K562 (cell line): ENCODE measurements around the gene RSPH1. TPM values are rescaled to one million over a fixed set of nuclear protein-coding genes. Genes with fewer than 3 reads are reported as not detected.

Source experiments
- ARNT ChIP-seq, 2 experiments: fragments of 450-650 bp; IDR thresholded peaks; 2 replicates each; pipeline ENCODE4 v1.6.1; 2016; ENCODE audit warnings: mild to moderate bottlenecking in 1 of 2
- EP400 ChIP-seq: fragments of 450-650 bp; IDR thresholded peaks from 2 replicates; pipeline ENCODE4 v1.6.1; 2017; ENCODE audit warnings: antibody characterized with exemption, mild to moderate bottlenecking, moderate library complexity
- L3MBTL2 ChIP-seq: fragments of 450-650 bp; IDR thresholded peaks from 2 replicates; pipeline ENCODE4 v1.6.1; 2016; ENCODE audit warnings: mild to moderate bottlenecking, moderate library complexity
- MITF ChIP-seq: IDR thresholded peaks from 2 replicates; pipeline ENCODE4 v1.6.1; 2014; ENCODE audit warnings: antibody characterized with exemption
- POLR2H ChIP-seq: IDR thresholded peaks from 2 replicates; pipeline ENCODE4 v1.6.1; 2016; ENCODE audit warnings: missing genetic modification characterization, low read depth, mild to moderate bottlenecking, control low read depth, missing compliant biosample characterization, moderate library complexity
- ZNF318 ChIP-seq, 2 experiments: fragments of 450-650 bp; IDR thresholded peaks; 2 replicates each; pipeline ENCODE4 v1.6.1; 2016; ENCODE audit warnings: mild to moderate bottlenecking in 2 of 2, borderline replicate concordance in 1 of 2, low read depth in 1 of 2, moderate library complexity in 1 of 2
- polyA plus RNA-seq, 8 experiments: library from polyadenylated mRNA; depleted of rRNA in 4 of 8; stranded (reverse) in 5 of 8; unstranded in 3 of 8; fragments of >200 nt; fragmentation: Nextera tagmentation in 2 of 8; fragmentation: Illumina TruSeq in 1 of 8; extraction: Ambion mirVana in 2 of 8; extraction: Trizol in 1 of 8; gene quantifications; 2 replicates each; pipeline versions ENCODE4 v1.2.1 to v1.2.3, GENCODE V29; 2011 to 2014; ENCODE audit warnings: inconsistent platforms in 1 of 8, missing spikeins in 1 of 8
- total RNA-seq, 7 experiments: library from RNA; depleted of rRNA in 6 of 7; stranded (reverse); fragments of >200 nt in 6 of 7; fragmentation: Illumina TruSeq in 2 of 7; extraction: Trizol in 2 of 7; gene quantifications; 2 replicates each; pipeline versions ENCODE4 v1.2.1 to v1.2.3, GENCODE V29; 2011 to 2021; ENCODE audit warnings: low replicate concordance in 1 of 7
- TF ChIP-seq, protein P1 (sequence below), 2 experiments: fragments of 450-650 bp; formaldehyde crosslinking in 1 of 2; IDR thresholded peaks; 2 replicates each; pipeline versions ENCODE4 v1.4.0 to v1.6.1; 2014 to 2020; ENCODE audit warnings: mild to moderate bottlenecking in 2 of 2, borderline replicate concordance in 1 of 2, low read depth in 1 of 2

Gene RSPH1
- total and polyA plus RNA-seq, 9 of the 15 experiments (the other 6 are each of a cell fraction or from before 2014, with no cell fraction given): 0.17 TPM; not detected in 8

DNA sequence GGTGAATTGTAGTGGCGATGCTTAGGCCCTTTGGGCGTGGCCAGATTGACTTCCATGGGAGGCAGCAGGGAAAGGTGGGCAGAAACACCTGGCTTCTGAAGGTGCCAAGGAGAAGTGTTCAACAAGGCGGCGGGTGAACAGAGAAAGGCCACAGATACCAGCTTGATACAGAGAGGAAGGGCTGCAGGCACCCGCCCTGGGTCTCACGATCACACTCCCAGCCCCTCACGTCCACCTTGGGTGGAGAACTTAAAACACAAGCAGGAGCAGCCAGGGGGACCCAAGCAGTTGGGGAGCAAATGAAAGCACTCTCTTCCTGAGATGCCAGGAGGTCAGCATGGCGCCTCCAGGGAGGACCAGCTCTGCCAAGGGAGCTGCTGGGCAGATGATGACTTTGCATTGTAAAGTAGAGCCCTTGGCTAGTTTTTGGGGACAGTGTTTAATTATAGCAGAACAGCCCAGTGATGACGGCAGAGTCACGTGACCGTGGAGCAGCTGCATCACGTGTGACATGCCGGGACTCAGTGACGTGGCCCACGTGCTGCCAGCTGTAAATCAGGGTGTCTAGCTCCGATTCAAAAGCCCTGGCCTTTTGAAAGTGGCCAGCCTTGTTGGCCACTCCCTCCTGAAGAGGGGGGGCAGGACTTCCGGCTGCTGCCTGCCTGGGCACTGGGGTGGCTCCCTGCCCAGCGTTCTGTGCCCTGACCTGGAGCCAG lies 36.6 kb upstream of the RSPH1 start (continued):
- TF ChIP-seq, protein P1, sequence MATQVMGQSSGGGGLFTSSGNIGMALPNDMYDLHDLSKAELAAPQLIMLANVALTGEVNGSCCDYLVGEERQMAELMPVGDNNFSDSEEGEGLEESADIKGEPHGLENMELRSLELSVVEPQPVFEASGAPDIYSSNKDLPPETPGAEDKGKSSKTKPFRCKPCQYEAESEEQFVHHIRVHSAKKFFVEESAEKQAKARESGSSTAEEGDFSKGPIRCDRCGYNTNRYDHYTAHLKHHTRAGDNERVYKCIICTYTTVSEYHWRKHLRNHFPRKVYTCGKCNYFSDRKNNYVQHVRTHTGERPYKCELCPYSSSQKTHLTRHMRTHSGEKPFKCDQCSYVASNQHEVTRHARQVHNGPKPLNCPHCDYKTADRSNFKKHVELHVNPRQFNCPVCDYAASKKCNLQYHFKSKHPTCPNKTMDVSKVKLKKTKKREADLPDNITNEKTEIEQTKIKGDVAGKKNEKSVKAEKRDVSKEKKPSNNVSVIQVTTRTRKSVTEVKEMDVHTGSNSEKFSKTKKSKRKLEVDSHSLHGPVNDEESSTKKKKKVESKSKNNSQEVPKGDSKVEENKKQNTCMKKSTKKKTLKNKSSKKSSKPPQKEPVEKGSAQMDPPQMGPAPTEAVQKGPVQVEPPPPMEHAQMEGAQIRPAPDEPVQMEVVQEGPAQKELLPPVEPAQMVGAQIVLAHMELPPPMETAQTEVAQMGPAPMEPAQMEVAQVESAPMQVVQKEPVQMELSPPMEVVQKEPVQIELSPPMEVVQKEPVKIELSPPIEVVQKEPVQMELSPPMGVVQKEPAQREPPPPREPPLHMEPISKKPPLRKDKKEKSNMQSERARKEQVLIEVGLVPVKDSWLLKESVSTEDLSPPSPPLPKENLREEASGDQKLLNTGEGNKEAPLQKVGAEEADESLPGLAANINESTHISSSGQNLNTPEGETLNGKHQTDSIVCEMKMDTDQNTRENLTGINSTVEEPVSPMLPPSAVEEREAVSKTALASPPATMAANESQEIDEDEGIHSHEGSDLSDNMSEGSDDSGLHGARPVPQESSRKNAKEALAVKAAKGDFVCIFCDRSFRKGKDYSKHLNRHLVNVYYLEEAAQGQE (IDR thresholded peaks at IDR 0.05; ENCODE audit: borderline replicate concordance): peak; percentile 44
- TF ChIP-seq, protein P1 (CRISPR knock-in tag; IDR thresholded peaks at IDR 0.05; ENCODE audit: low read depth): no peak
- TF ChIP-seq EP400: no peak
- TF ChIP-seq ZNF318 (IDR thresholded peaks at IDR 0.05; ENCODE audit: borderline replicate concordance in 1 of 2, low read depth in 1 of 2): peak in 1 of 2 experiments; percentile 57; a peak in 1 of 4 replicates
- TF ChIP-seq ARNT (IDR thresholded peaks at IDR 0.05): no peak
- TF ChIP-seq MITF: peak; percentile 44; the same call in 1 of the 2 replicates
- no peak for TF ChIP-seq POLR2H (tag)
- peak; percentile 64 for TF ChIP-seq L3MBTL2
